Stimulated activated CD4-positive, alpha-beta T cell treated with anti-CD3 and anti-CD28 coated beads, Interleukin-2, amount 100 ng/mL, for 4 hours (primary cell): Measurements from ENCODE around the gene SMIM10L2A.
A peak's percentile ranks its signal among the peaks of the same experiment; 100 is the strongest.
"Not testable (repeated sequence)": the region's sequence is repeated elsewhere in the genome, so short reads cannot be mapped to it uniquely, and the experiment has no call there.

ENCODE experiments used
- DNase-seq: peaks from one replicate; pipeline ENCODE4 v3.0.0-alpha.2; 2020; ENCODE audit warnings: low read depth

SMIM10L2A gene

GRCh38 chrX:135421932-135422809 is at the start of gene SMIM10L2A:
Gene SMIM10L2A (plus strand): TSS chrX:135421944. CDS start chrX:135422132, 188 bp downstream.
- DNase-seq, result no peak

- no peak for DNase-seq
Observed at GRCh38 chrX:135373357-135373756, 48.4 kb upstream of the SMIM10L2A start.

- no peak for DNase-seq
Observed at GRCh38 chrX:135382260-135382659, 39.5 kb upstream of the SMIM10L2A start.

- DNase-seq, result no peak
Observed at GRCh38 chrX:135383249-135383648, 38.5 kb upstream of the SMIM10L2A start.

- peak; percentile 11 for DNase-seq
Observed at GRCh38 chrX:135384161-135384836, 37.4 kb upstream of the SMIM10L2A start.

- DNase-seq, result no peak
Observed at GRCh38 chrX:135388841-135389240, 32.9 kb upstream of the SMIM10L2A start.

GRCh38 chrX:135389243-135389642 is 32.5 kb upstream of the SMIM10L2A start:
- no peak for DNase-seq

- no peak for DNase-seq
Observed at GRCh38 chrX:135389717-135390116, 32.0 kb upstream of the SMIM10L2A start.

GRCh38 chrX:135391734-135392133 is 30.0 kb upstream of the SMIM10L2A start:
- DNase-seq, result no peak

- no peak for DNase-seq
Observed at GRCh38 chrX:135393051-135393450, 28.7 kb upstream of the SMIM10L2A start.

- no peak for DNase-seq
Observed at GRCh38 chrX:135395064-135395463, 26.7 kb upstream of the SMIM10L2A start.

- DNase-seq, result no peak
Observed at GRCh38 chrX:135396109-135396508, 25.6 kb upstream of the SMIM10L2A start.

- DNase-seq, result no peak
Observed at GRCh38 chrX:135396566-135396965, 25.2 kb upstream of the SMIM10L2A start.

- DNase-seq, result no peak
Observed at GRCh38 chrX:135397652-135398051, 24.1 kb upstream of the SMIM10L2A start.

- no peak for DNase-seq
Observed at GRCh38 chrX:135403374-135403773, 18.4 kb upstream of the SMIM10L2A start.

GRCh38 chrX:135406428-135406827 is 15.3 kb upstream of the SMIM10L2A start:
- DNase-seq, result not testable (repeated sequence)

- no peak for DNase-seq
Observed at GRCh38 chrX:135408794-135409193, 12.9 kb upstream of the SMIM10L2A start.

GRCh38 chrX:135410861-135411627 is 10.7 kb upstream of the SMIM10L2A start:
- DNase-seq, result no peak

GRCh38 chrX:135411893-135412292 is 9.9 kb upstream of the SMIM10L2A start:
- no peak for DNase-seq

GRCh38 chrX:135416546-135416945 is 5.2 kb upstream of the SMIM10L2A start:
- DNase-seq, result no peak

- DNase-seq, result no peak
Observed at GRCh38 chrX:135420831-135421230, 913 bp upstream of the SMIM10L2A start.

GRCh38 chrX:135421537-135421931 is 210 bp upstream of the SMIM10L2A start:
- DNase-seq, result peak; percentile 80

- not testable (repeated sequence) for DNase-seq
Observed at GRCh38 chrX:135422810-135423168, 1.0 kb downstream of the SMIM10L2A start.
